ENCODE measurements around the gene LGALS3BP. TPM values are rescaled to one million over a fixed set of nuclear protein-coding genes. Genes with fewer than 3 reads are reported as not detected.

Gene LGALS3BP
- total and polyA plus RNA-seq, 2 of the 8 experiments (the other 6 are each of a cell fraction or from before 2014, with no cell fraction given), result 56.1 to 61.6 TPM

DNA sequence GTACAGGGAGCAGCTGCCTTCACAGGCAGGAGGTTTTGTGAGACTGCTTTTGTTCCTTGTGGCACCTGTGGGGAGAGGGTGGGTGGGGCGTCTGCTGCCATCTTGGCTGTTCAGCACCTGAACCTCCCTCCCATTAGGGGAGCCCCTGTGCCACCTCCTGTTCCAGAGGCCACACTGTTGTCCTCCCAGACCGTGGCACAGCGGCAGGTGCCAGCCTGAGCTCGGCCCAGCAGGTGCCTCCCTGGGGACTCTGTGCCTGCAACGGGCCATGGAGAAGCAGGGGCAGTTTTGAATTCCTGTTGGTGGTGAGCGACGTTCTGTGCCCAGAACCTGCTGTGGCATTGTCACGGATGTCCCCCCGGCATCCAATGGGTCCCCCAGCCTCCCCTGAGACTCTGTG, 9.9 kb downstream of the LGALS3BP start (continued):
- TF ChIP-seq, protein P1, sequence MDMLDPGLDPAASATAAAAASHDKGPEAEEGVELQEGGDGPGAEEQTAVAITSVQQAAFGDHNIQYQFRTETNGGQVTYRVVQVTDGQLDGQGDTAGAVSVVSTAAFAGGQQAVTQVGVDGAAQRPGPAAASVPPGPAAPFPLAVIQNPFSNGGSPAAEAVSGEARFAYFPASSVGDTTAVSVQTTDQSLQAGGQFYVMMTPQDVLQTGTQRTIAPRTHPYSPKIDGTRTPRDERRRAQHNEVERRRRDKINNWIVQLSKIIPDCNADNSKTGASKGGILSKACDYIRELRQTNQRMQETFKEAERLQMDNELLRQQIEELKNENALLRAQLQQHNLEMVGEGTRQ (IDR thresholded peaks at IDR 0.05; ENCODE audit: low read length), result no peak
- TF ChIP-seq SAP30 (IDR thresholded peaks at IDR 0.05; ENCODE audit: insufficient read depth, insufficient replicate concordance, low read length), result no peak
- no peak for TF ChIP-seq HDAC2 (IDR thresholded peaks at IDR 0.05; ENCODE audit: borderline replicate concordance in 1 of 2, low read depth in 2 of 2, low read length in 2 of 2)
- TF ChIP-seq HDAC6 (IDR thresholded peaks at IDR 0.05; ENCODE audit: low read depth, low read length), result no peak
- no peak for TF ChIP-seq CHD1 (IDR thresholded peaks at IDR 0.05; ENCODE audit: low read depth, low read length)

All from H1 (cell line).